HL-60 (cell line): ENCODE results near the gene ROCK2.

ENCODE experiments used
- DNase-seq, 2 experiments: peaks; one replicate each; pipeline ENCODE4 v3.0.0-alpha.2; 2010 to 2020; ENCODE audit warnings: low read depth in 1 of 2, low spot score in 1 of 2
- H3K27ac ChIP-seq: fragments of 250-450 bp; sonication (Bioruptor Pico); replicated peaks from 2 replicates; pipeline ENCODE4 v1.5.1; 2020; ENCODE audit warnings: mild to moderate bottlenecking, moderate library complexity
- H3K27me3 ChIP-seq: fragments of 250-450 bp; sonication (Bioruptor Pico); 2 replicates; pipeline ENCODE4 v1.5.1; 2021; ENCODE audit warnings: mild to moderate bottlenecking, moderate library complexity; ENCODE audit not compliant: insufficient read depth, poor library complexity, severe bottlenecking
- H3K4me3 ChIP-seq: replicated peaks from 2 replicates; pipeline ENCODE4 v1.5.1; 2011; ENCODE audit warnings: mild to moderate bottlenecking, control low read depth, low read length; ENCODE audit not compliant: insufficient read depth
- CTCF ChIP-seq: IDR thresholded peaks from one replicate; pipeline ENCODE4 v1.5.1; 2011; ENCODE audit warnings: low read length, control low read depth, inconsistent platforms; ENCODE audit not compliant: insufficient read depth
- GABPA ChIP-seq: IDR thresholded peaks from 2 replicates; pipeline ENCODE4 v1.6.1; 2012; ENCODE audit warnings: low read depth
- POLR2AphosphoS5 ChIP-seq: IDR thresholded peaks from 2 replicates; pipeline ENCODE4 v1.6.1; 2012; ENCODE audit warnings: low read depth
- SPI1 ChIP-seq: IDR thresholded peaks from 2 replicates; pipeline ENCODE4 v1.6.1; 2012; ENCODE audit warnings: low read depth, mild to moderate bottlenecking, borderline replicate concordance
- TF ChIP-seq, protein P1 (sequence below): IDR thresholded peaks from 2 replicates; pipeline ENCODE4 v1.6.1; 2012; ENCODE audit warnings: low read depth; ENCODE audit not compliant: insufficient replicate concordance

ROCK2 gene

DNA sequence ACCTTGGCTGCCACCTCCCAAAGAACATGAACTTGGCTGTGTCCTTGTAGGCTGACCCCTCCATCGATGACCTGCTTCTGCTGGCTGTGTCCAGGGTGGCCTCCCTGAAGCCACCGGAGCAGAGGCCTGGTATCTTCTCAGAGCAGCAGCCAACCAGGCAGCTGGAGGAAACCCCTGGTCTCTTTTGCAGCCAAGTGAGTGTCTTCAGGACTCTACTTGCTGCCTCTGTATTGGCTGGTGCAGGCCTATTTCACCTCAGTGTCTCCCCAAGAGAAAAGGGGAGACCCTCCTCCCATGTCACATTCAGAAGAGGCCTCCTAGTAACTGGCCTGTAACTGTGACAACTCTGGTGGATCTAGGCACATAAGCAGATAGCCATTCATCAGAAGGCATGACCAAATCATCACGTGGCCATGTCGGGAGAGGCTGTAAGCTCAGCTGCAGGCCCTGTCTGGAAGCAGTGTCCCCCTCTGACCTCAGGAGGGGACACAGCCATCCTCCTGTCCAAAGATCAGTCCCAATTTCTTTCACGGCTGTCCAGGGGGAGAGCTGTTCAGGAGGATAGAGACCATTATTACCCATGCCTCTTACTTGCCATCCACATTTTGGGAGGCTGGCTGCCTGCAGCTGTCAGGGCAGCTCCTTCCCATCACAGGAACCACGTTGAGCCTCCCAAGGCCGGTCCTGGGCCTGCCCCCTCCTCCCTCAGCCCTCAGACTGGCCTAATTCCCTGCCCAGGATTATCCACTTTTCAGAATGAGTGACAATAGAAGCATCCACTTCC lies 20.9 kb upstream of the ROCK2 start:
- no peak for DNase-seq
- H3K27ac ChIP-seq = no peak overlapping the region
- TF ChIP-seq GABPA (no peak), CTCF (no peak), SPI1 (no peak), POLR2AphosphoS5 (no peak)
- TF ChIP-seq, protein P1, sequence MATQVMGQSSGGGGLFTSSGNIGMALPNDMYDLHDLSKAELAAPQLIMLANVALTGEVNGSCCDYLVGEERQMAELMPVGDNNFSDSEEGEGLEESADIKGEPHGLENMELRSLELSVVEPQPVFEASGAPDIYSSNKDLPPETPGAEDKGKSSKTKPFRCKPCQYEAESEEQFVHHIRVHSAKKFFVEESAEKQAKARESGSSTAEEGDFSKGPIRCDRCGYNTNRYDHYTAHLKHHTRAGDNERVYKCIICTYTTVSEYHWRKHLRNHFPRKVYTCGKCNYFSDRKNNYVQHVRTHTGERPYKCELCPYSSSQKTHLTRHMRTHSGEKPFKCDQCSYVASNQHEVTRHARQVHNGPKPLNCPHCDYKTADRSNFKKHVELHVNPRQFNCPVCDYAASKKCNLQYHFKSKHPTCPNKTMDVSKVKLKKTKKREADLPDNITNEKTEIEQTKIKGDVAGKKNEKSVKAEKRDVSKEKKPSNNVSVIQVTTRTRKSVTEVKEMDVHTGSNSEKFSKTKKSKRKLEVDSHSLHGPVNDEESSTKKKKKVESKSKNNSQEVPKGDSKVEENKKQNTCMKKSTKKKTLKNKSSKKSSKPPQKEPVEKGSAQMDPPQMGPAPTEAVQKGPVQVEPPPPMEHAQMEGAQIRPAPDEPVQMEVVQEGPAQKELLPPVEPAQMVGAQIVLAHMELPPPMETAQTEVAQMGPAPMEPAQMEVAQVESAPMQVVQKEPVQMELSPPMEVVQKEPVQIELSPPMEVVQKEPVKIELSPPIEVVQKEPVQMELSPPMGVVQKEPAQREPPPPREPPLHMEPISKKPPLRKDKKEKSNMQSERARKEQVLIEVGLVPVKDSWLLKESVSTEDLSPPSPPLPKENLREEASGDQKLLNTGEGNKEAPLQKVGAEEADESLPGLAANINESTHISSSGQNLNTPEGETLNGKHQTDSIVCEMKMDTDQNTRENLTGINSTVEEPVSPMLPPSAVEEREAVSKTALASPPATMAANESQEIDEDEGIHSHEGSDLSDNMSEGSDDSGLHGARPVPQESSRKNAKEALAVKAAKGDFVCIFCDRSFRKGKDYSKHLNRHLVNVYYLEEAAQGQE = no peak
- no peak overlapping the region for H3K4me3 ChIP-seq
- no peaks in the 10 kb centered on the region for H3K27me3 ChIP-seq

DNA sequence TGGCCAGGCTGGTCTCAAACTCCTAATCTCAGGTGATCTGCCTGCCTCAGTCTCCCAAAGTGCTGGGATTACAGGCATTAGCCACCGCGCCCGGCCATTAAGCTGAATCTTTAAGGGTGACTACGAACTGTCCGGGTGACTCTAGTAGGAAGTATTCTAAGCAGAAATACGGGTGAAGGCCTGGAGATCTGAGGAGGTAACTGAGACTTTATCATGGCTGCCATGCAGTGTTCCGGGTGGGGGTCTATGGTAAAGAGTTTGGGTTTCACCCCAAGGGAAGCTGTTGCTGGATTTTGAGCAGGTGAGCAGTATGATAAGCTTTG lies 20.1 kb upstream of the ROCK2 start:
- no peak overlapping the region for H3K27ac ChIP-seq
- H3K4me3 ChIP-seq = no peak overlapping the region
- DNase-seq = no peak
- no peaks in the 10 kb centered on the region for H3K27me3 ChIP-seq
- TF ChIP-seq CTCF = no peak
- no peak for TF ChIP-seq GABPA
- TF ChIP-seq POLR2AphosphoS5 = no peak
- TF ChIP-seq, protein P1 = no peak
- no peak for TF ChIP-seq SPI1

- Histone ChIP-seq H3K27me3 (no peaks in the 10 kb centered on the region), H3K27ac (no peak overlapping the region), H3K4me3 (no peak overlapping the region)
- no peak for DNase-seq
- no peak for TF ChIP-seq POLR2AphosphoS5
Observed at GRCh38 chr2:11363868-11364564, 19.6 kb upstream of the ROCK2 start.

DNA sequence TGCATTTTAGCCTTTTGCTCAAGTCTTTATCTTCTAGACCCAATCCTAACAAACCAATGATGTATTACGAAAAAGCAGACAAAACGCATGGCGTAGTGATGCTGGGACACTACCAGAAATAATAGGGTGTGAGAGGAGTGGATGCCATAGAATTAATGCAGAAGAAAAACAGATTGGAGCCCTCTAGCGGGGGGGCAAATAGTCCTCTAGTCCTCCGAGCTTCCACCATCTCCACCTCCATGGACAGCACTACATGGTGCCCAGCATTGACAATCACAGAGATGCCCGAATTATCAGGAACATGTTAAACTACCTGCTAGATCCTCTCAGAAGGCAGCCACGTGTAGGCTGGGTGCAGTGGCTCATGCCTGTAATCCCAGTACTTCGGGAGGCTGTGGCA lies 15.4 kb upstream of the ROCK2 start:
- Histone ChIP-seq H3K27ac (no peak overlapping the region), H3K4me3 (no peak overlapping the region), H3K27me3 (no peaks in the 10 kb centered on the region)
- TF ChIP-seq, protein P1 = no peak
- TF ChIP-seq POLR2AphosphoS5 (no peak), CTCF (no peak), GABPA (no peak), SPI1 (no peak)
- no peak for DNase-seq
